Measurements from ENCODE around the gene TMC3. TPM values are rescaled to one million over a fixed set of nuclear protein-coding genes. Genes with fewer than 3 reads are reported as not detected.

Gene TMC3
- total and polyA plus RNA-seq, 9 of the 15 experiments (the other 6 are each of a cell fraction or from before 2014, with no cell fraction given) = 0.01 to 0.14 TPM; not detected in 7

- TF ChIP-seq HDAC1 (IDR thresholded peaks at IDR 0.05) = peak in 1 of 2 experiments; percentile 51; a peak in 1 of 4 replicates
- no peak for TF ChIP-seq STAT5A (IDR thresholded peaks at IDR 0.05; ENCODE audit: borderline replicate concordance, low read length)
- peak; percentile 61 for TF ChIP-seq SP2 (IDR thresholded peaks at IDR 0.05; ENCODE audit: extremely low read depth, low read depth, low read length, poor library complexity, severe bottlenecking)
- no peak for TF ChIP-seq CLOCK (CRISPR knock-in tag; IDR thresholded peaks at IDR 0.05; ENCODE audit: borderline replicate concordance)
- no peak for TF ChIP-seq DMBX1 (CRISPR knock-in tag; IDR thresholded peaks at IDR 0.05; ENCODE audit: borderline replicate concordance)
- no peak for TF ChIP-seq PHF21A (IDR thresholded peaks at IDR 0.05; ENCODE audit: borderline replicate concordance, low read depth)
- TF ChIP-seq CREB1 (IDR thresholded peaks at IDR 0.05) = peak; percentile 59
- TF ChIP-seq CREB1 (CRISPR knock-in tag; IDR thresholded peaks at IDR 0.05) = peak; percentile 75
- TF ChIP-seq GTF2E2 (tag; IDR thresholded peaks at IDR 0.05) = no peak
- TF ChIP-seq MCM3 (IDR thresholded peaks at IDR 0.05) = no peak
- no peak for TF ChIP-seq GATA2 (CRISPR knock-in tag; IDR thresholded peaks at IDR 0.05)
- TF ChIP-seq E2F6 (IDR thresholded peaks at IDR 0.05; ENCODE audit: borderline replicate concordance in 1 of 2, extremely low read depth in 1 of 2, insufficient read depth in 1 of 2, insufficient read length in 1 of 2, low read depth in 1 of 2, low read length in 1 of 2, poor library complexity in 1 of 2, severe bottlenecking in 1 of 2) = peak in 1 of 2 experiments; percentile 37
- TF ChIP-seq GATAD2A (IDR thresholded peaks at IDR 0.05) = 0 out of 2 replicates have a peak, but pooled peaks have one; percentile 55
- TF ChIP-seq CTCFL (IDR thresholded peaks at IDR 0.05; ENCODE audit: borderline replicate concordance, insufficient read depth, low read depth, low read length, poor library complexity, severe bottlenecking) = peak; percentile 28
- TF ChIP-seq ATF2 (CRISPR knock-in tag; IDR thresholded peaks at IDR 0.05) = no peak
- TF ChIP-seq THRAP3 (IDR thresholded peaks at IDR 0.05; ENCODE audit: borderline replicate concordance) = no peak
- TF ChIP-seq ZNF224 (CRISPR knock-in tag; IDR thresholded peaks at IDR 0.05) = no peak
- TF ChIP-seq SUPT5H (IDR thresholded peaks at IDR 0.05) = peak; percentile 70
- no peak for TF ChIP-seq ZNF764 (CRISPR knock-in tag; IDR thresholded peaks at IDR 0.05; ENCODE audit: low read depth)
- no peak for TF ChIP-seq MAFK (IDR thresholded peaks at IDR 0.05; ENCODE audit: low read length)
These were observed 49.8 kb downstream of the TMC3 start, which contains the start of gene STARD5 (continued) for GRCh38 chr15:81323944-81324881.
